Measurements from ENCODE around the gene B3GNT7.
"Not testable (repeated sequence)": the region's sequence is repeated elsewhere in the genome, so short reads cannot be mapped to it uniquely, and the experiment has no call there.

The B3GNT7 gene

GRCh38 chr2:231404183-231404578 is 8.7 kb downstream of the B3GNT7 start:
- DNase-seq = not testable (repeated sequence)

GRCh38 chr2:231405601-231406367 is 10.3 kb downstream of the B3GNT7 start:
- not testable (repeated sequence) for DNase-seq

GRCh38 chr2:231407686-231408085 is 12.2 kb downstream of the B3GNT7 start:
- not testable (repeated sequence) for DNase-seq

- DNase-seq = not testable (repeated sequence)
Observed at GRCh38 chr2:231408304-231408703, 12.8 kb downstream of the B3GNT7 start.

- DNase-seq = no peak
Observed at GRCh38 chr2:231409776-231410175, 14.3 kb downstream of the B3GNT7 start.

GRCh38 chr2:231410293-231411004 is 14.9 kb downstream of the B3GNT7 start:
- no peak for DNase-seq

- no peak for DNase-seq
Observed at GRCh38 chr2:231411237-231411636, 15.7 kb downstream of the B3GNT7 start.

- DNase-seq = peak in 3 of 5 donors; percentile 18 to 39 (median 24)
Observed at GRCh38 chr2:231411831-231412617, 16.5 kb downstream of the B3GNT7 start.

- no peak for DNase-seq
Observed at GRCh38 chr2:231412618-231412963, 17.1 kb downstream of the B3GNT7 start.

- DNase-seq = no peak
Observed at GRCh38 chr2:231413456-231413855, 17.9 kb downstream of the B3GNT7 start.

- no peak for DNase-seq
Observed at GRCh38 chr2:231413921-231414476, 18.5 kb downstream of the B3GNT7 start.

GRCh38 chr2:231415029-231415428 is 19.5 kb downstream of the B3GNT7 start:
- DNase-seq = no peak

GRCh38 chr2:231418820-231419640 is 23.5 kb downstream of the B3GNT7 start:
- no peak for DNase-seq

GRCh38 chr2:231421051-231421580 is 25.6 kb downstream of the B3GNT7 start:
- DNase-seq = no peak

- no peak for DNase-seq
Observed at GRCh38 chr2:231422056-231422455, 26.5 kb downstream of the B3GNT7 start.

GRCh38 chr2:231423176-231423575 is 27.7 kb downstream of the B3GNT7 start:
- DNase-seq = no peak

GRCh38 chr2:231425291-231425810 is 29.8 kb downstream of the B3GNT7 start:
- DNase-seq = no peak

GRCh38 chr2:231425811-231426703 is 30.5 kb downstream of the B3GNT7 start:
- DNase-seq = peak in 4 of 5 donors; percentile 26 to 66 (median 49)

- no peak for DNase-seq
Observed at GRCh38 chr2:231427116-231427515, 31.6 kb downstream of the B3GNT7 start.

- no peak for DNase-seq
Observed at GRCh38 chr2:231429152-231429551, 33.6 kb downstream of the B3GNT7 start.

GRCh38 chr2:231429901-231430300 is 34.4 kb downstream of the B3GNT7 start:
- no peak for DNase-seq

Measured in T-helper 1 cell (primary cell).